HCT116 (cell line): Measurements from ENCODE around the gene ANKRD18A.
"Not testable (repeated sequence)": the region's sequence is repeated elsewhere in the genome, so short reads cannot be mapped to it uniquely, and the experiment has no call there.

Experiments
- EZH2 ChIP-seq: fragments of 200-600 bp; sonication (generic); IDR thresholded peaks from 2 replicates; pipeline ENCODE4 v1.6.1; 2017; ENCODE audit warnings: antibody characterized with exemption, mixed run types
- POLR2A ChIP-seq: IDR thresholded peaks from 2 replicates; pipeline ENCODE4 v1.7.0; 2011; ENCODE audit warnings: borderline replicate concordance; ENCODE audit not compliant: insufficient read depth, insufficient read length; ENCODE audit errors: extremely low read depth
- REST ChIP-seq: IDR thresholded peaks from 2 replicates; pipeline ENCODE4 v1.6.1; 2012; ENCODE audit warnings: low read depth
- YY1 ChIP-seq: IDR thresholded peaks from 2 replicates; pipeline ENCODE4 v1.6.1; 2011; ENCODE audit warnings: low read length, low read depth, moderate library complexity, mild to moderate bottlenecking; ENCODE audit not compliant: insufficient replicate concordance; ENCODE audit errors: extremely low read depth
- ZFX ChIP-seq: fragments of 450-650 bp; IDR thresholded peaks from 2 replicates; pipeline ENCODE4 v1.6.1; 2017
- TF ChIP-seq, protein P1 (sequence below), 3 experiments: fragments of 200-600 bp in 1 of 3; sonication (generic) in 1 of 3; IDR thresholded peaks in 2 of 3; conservative IDR thresholded peaks in 1 of 3; 2 replicates each; pipeline ENCODE4 v1.5.1; 2012 to 2017; ENCODE audit warnings: low read depth in 2 of 3, low read length in 2 of 3, antibody characterized with exemption in 1 of 3, borderline replicate concordance in 1 of 3, control low read depth in 1 of 3, mild to moderate bottlenecking in 1 of 3, mixed read lengths in 1 of 3, mixed run types in 1 of 3, moderate library complexity in 1 of 3; ENCODE audit not compliant: insufficient read depth in 1 of 3
- TF ChIP-seq, protein P2 (sequence below): IDR thresholded peaks from 2 replicates; pipeline ENCODE4 v1.6.1; 2012

DNA sequence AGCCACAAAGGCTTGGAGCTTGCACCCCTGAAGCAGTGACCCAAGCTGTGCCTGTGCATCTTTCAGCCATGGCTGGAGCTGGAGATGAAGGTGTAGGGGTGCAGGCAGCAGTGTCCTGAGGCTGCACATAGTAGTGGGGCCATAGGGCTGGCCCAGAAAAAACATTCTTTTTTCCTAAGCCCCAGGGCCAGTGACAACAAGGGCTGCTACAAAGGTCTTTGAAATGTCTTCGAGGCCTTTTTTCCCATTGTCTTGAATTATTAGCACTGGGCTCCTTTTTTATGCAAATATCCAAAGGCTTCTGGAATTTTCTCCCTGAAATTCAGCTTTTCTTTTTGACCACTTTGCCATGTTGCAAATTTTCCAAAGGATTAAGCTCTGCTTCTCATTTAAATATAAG is 62.6 kb downstream of the ANKRD18A start:
- TF ChIP-seq, protein P1, sequence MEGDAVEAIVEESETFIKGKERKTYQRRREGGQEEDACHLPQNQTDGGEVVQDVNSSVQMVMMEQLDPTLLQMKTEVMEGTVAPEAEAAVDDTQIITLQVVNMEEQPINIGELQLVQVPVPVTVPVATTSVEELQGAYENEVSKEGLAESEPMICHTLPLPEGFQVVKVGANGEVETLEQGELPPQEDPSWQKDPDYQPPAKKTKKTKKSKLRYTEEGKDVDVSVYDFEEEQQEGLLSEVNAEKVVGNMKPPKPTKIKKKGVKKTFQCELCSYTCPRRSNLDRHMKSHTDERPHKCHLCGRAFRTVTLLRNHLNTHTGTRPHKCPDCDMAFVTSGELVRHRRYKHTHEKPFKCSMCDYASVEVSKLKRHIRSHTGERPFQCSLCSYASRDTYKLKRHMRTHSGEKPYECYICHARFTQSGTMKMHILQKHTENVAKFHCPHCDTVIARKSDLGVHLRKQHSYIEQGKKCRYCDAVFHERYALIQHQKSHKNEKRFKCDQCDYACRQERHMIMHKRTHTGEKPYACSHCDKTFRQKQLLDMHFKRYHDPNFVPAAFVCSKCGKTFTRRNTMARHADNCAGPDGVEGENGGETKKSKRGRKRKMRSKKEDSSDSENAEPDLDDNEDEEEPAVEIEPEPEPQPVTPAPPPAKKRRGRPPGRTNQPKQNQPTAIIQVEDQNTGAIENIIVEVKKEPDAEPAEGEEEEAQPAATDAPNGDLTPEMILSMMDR (IDR thresholded peaks at IDR 0.05 in 2 of 3, conservative IDR thresholded peaks at IDR 0.05 in 1 of 3; ENCODE audit: borderline replicate concordance in 1 of 3, insufficient read depth in 1 of 3, low read depth in 2 of 3, low read length in 2 of 3), result not testable (repeated sequence)
- TF ChIP-seq YY1, REST, POLR2A, EZH2, ZFX: not testable (repeated sequence)
- TF ChIP-seq, protein P2, sequence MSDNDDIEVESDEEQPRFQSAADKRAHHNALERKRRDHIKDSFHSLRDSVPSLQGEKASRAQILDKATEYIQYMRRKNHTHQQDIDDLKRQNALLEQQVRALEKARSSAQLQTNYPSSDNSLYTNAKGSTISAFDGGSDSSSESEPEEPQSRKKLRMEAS, result not testable (repeated sequence)
